Hepatocyte (in vitro differentiated cells): Measurements from ENCODE around the gene WBP11. TPM values are rescaled to one million over a fixed set of nuclear protein-coding genes. Genes with fewer than 3 reads are reported as not detected.

ENCODE experiments used
- DNase-seq: peaks from one replicate; pipeline ENCODE4 v3.0.0-alpha.2; 2016; ENCODE audit warnings: low spot score
- H2AFZ ChIP-seq: fragments of 200-600 bp; sonication (generic); 2 replicates; pipeline ENCODE4 v1.6.0; 2016; ENCODE audit warnings: antibody characterized with exemption, mild to moderate bottlenecking
- H3K27ac ChIP-seq: fragments of 200-600 bp; sonication (generic); 2 replicates; pipeline ENCODE4 v1.5.1; 2016; ENCODE audit warnings: mild to moderate bottlenecking
- H3K27me3 ChIP-seq: fragments of 200-600 bp; sonication (generic); 2 replicates; pipeline ENCODE4 v1.6.1; 2016
- H3K36me3 ChIP-seq: fragments of 200-600 bp; sonication (generic); replicated peaks from 2 replicates; pipeline ENCODE4 v1.5.1; 2016; ENCODE audit warnings: low read depth; ENCODE audit not compliant: insufficient read depth
- H3K4me1 ChIP-seq: fragments of 200-600 bp; sonication (generic); 2 replicates; pipeline ENCODE4 v1.5.1; 2016; ENCODE audit warnings: mild to moderate bottlenecking, moderate library complexity; ENCODE audit not compliant: insufficient read depth
- H3K4me2 ChIP-seq: fragments of 200-600 bp; sonication (generic); 2 replicates; pipeline ENCODE4 v1.6.0; 2016
- H3K4me3 ChIP-seq: fragments of 200-600 bp; sonication (generic); 2 replicates; pipeline ENCODE4 v1.5.1; 2016; ENCODE audit warnings: mild to moderate bottlenecking
- H3K79me2 ChIP-seq: fragments of 200-600 bp; sonication (generic); 2 replicates; pipeline ENCODE4 v1.6.0; 2017; ENCODE audit warnings: mild to moderate bottlenecking
- H3K9me2 ChIP-seq: fragments of 200-600 bp; sonication (generic); replicated peaks from 2 replicates; pipeline ENCODE4 v1.6.0; 2017; ENCODE audit warnings: mild to moderate bottlenecking; ENCODE audit not compliant: insufficient read depth
- H3K9me3 ChIP-seq: fragments of 200-600 bp; sonication (generic); 2 replicates; pipeline ENCODE4 v1.5.1; 2016; ENCODE audit warnings: low read depth, mild to moderate bottlenecking
- H4K20me1 ChIP-seq: fragments of 200-600 bp; sonication (generic); 2 replicates; pipeline ENCODE4 v1.6.0; 2016; ENCODE audit warnings: mild to moderate bottlenecking; ENCODE audit not compliant: insufficient read depth, poor library complexity, severe bottlenecking
- CTCF ChIP-seq: fragments of 200-600 bp; sonication (generic); IDR thresholded peaks from 2 replicates; pipeline ENCODE4 v1.5.1; 2016; ENCODE audit warnings: antibody characterized with exemption, mild to moderate bottlenecking; ENCODE audit not compliant: poor library complexity
- EZH2 ChIP-seq: fragments of 200-600 bp; sonication (generic); IDR thresholded peaks from 2 replicates; pipeline ENCODE4 v1.6.1; 2016; ENCODE audit warnings: antibody characterized with exemption, mild to moderate bottlenecking, borderline replicate concordance
- EZH2phosphoT487 ChIP-seq: fragments of 200-600 bp; sonication (generic); IDR thresholded peaks from one replicate; pipeline ENCODE4 v1.6.1; 2018; ENCODE audit warnings: antibody characterized with exemption, mild to moderate bottlenecking, low read depth, moderate library complexity; ENCODE audit not compliant: unreplicated experiment, severe bottlenecking
- WGBS: methylation state at CpG from one replicate; pipeline ENCODE4 v1.1.6; 2016; ENCODE audit warnings: low lambda C conversion rate; ENCODE audit errors: missing lambda C conversion rate; 5-methylcytosine and 5-hydroxymethylcytosine counted together
- polyA plus RNA-seq: library from polyadenylated mRNA; unstranded; fragments of >200 nt; fragmentation: Nextera tagmentation; extraction: Ambion mirVana; gene quantifications from 2 replicates; pipeline ENCODE4 v1.2.1, GENCODE V29; 2016
- total RNA-seq: library from RNA; depleted of rRNA; stranded (reverse); fragments of >200 nt; gene quantifications from 2 replicates; pipeline ENCODE4 v1.2.3, GENCODE V29; 2014

Gene WBP11
- total and polyA plus RNA-seq, 2 experiments from 2014 or later: 26.6 to 39.3 TPM

- Histone ChIP-seq H3K27ac (peak overlapping the region; percentile 87), H3K9me3 (no peaks in the 10 kb centered on the region), H3K4me2 (peak overlapping the region; percentile 80), H3K4me3 (peak overlapping the region; percentile 33), H4K20me1 (no peaks in the 10 kb centered on the region), H2AFZ (peak overlapping the region; percentile 30), H3K79me2 (peaks cover 50% of the 10 kb centered on the region), H3K27me3 (no peaks in the 10 kb centered on the region), H3K4me1 (peaks cover 14% of the 10 kb centered on the region), H3K9me2 (no peaks in the 10 kb centered on the region), H3K36me3 (no peaks in the 10 kb centered on the region)
- TF ChIP-seq EZH2: no peak
- TF ChIP-seq CTCF: no peak
- TF ChIP-seq EZH2phosphoT487: no peak
- 0% methylated on average over 7 of the region's 7 CpGs for WGBS
- no peak for DNase-seq
Observed at GRCh38 chr12:14802721-14803010, 612 bp downstream of the WBP11 start.

GRCh38 chr12:14802247-14802646 lies 1.0 kb downstream of the WBP11 start:
- 61% methylated on average over 4 of the region's 4 CpGs for WGBS
- peaks cover 14% of the 10 kb centered on the region for H3K4me1 ChIP-seq

GRCh38 chr12:14795028-14795448 lies 8.2 kb downstream of the WBP11 start:
- no peak for TF ChIP-seq EZH2
- TF ChIP-seq CTCF: no peak
- no peak for TF ChIP-seq EZH2phosphoT487
- Histone ChIP-seq H3K9me2 (no peaks in the 10 kb centered on the region), H3K36me3 (no peaks in the 10 kb centered on the region), H2AFZ (no peak overlapping the region), H3K79me2 (peaks cover 32% of the 10 kb centered on the region), H3K27me3 (no peaks in the 10 kb centered on the region), H3K4me3 (no peak overlapping the region), H3K9me3 (no peaks in the 10 kb centered on the region), H4K20me1 (no peaks in the 10 kb centered on the region), H3K4me2 (no peak overlapping the region), H3K27ac (peak overlapping the region; percentile 30), H3K4me1 (no peaks in the 10 kb centered on the region)
- 71% methylated on average over 4 of the region's 4 CpGs for WGBS
- no peak for DNase-seq

More at GRCh38 chr12:14802247-14802646, 1.0 kb downstream of the WBP11 start:
- Histone ChIP-seq H3K9me2 (no peaks in the 10 kb centered on the region), H3K9me3 (no peaks in the 10 kb centered on the region), H3K27ac (peak overlapping the region; percentile 87), H2AFZ (no peak overlapping the region), H3K4me2 (peak overlapping the region; percentile 80), H3K4me3 (peak overlapping the region; percentile 33), H4K20me1 (no peaks in the 10 kb centered on the region), H3K27me3 (no peaks in the 10 kb centered on the region), H3K36me3 (no peaks in the 10 kb centered on the region), H3K79me2 (peaks cover 53% of the 10 kb centered on the region)
- TF ChIP-seq CTCF (no peak), EZH2phosphoT487 (no peak), EZH2 (no peak)
- DNase-seq: no peak

- Histone ChIP-seq H2AFZ (no peak overlapping the region), H3K4me3 (no peak overlapping the region), H3K79me2 (no peaks in the 10 kb centered on the region), H3K36me3 (no peaks in the 10 kb centered on the region), H4K20me1 (no peaks in the 10 kb centered on the region), H3K9me2 (no peaks in the 10 kb centered on the region), H3K9me3 (no peaks in the 10 kb centered on the region), H3K27me3 (no peaks in the 10 kb centered on the region), H3K4me2 (no peak overlapping the region), H3K27ac (no peak overlapping the region), H3K4me1 (no peaks in the 10 kb centered on the region)
- DNase-seq: no peak
- 95% methylated on average over 3 of the region's 3 CpGs for WGBS
- TF ChIP-seq EZH2phosphoT487 (no peak), CTCF (no peak)
Observed at GRCh38 chr12:14785568-14785967, 17.7 kb downstream of the WBP11 start.
